SK-N-SH treated with all-trans-retinoic acid at 6 μM for 48 hours (cell line): ENCODE results near the gene DDAH1.

Source experiments
- ATAC-seq: fragments of 200-7000 bp; cut with Tn5 transposase; 3 replicates; pipeline ENCODE4 v1.9.1; 2020; ENCODE audit warnings: mild to moderate bottlenecking, moderate library complexity
- ARNTL ChIP-seq: fragments of 450-650 bp; formaldehyde crosslinking; IDR thresholded peaks from 2 replicates; pipeline ENCODE4 v1.5.0; 2020; ENCODE audit warnings: low read depth, mild to moderate bottlenecking, moderate library complexity, borderline replicate concordance
- BACH2 ChIP-seq: fragments of 250-450 bp; sonication (Bioruptor Pico); IDR thresholded peaks from 2 replicates; pipeline ENCODE4 v1.9.0; 2021; ENCODE audit warnings: mild to moderate bottlenecking, borderline replicate concordance
- CREB5 ChIP-seq: fragments of 250-450 bp; sonication (Bioruptor Pico); IDR thresholded peaks from 2 replicates; pipeline ENCODE4 v1.5.1; 2020; ENCODE audit warnings: low read depth, mild to moderate bottlenecking, moderate library complexity
- CSDC2 ChIP-seq: fragments of 250-450 bp; sonication (Bioruptor Pico); IDR thresholded peaks from 2 replicates; pipeline ENCODE4 v1.5.0; 2020; ENCODE audit warnings: mild to moderate bottlenecking, moderate library complexity
- CSRNP3 ChIP-seq: fragments of 250-450 bp; sonication (Bioruptor Pico); IDR thresholded peaks from 2 replicates; pipeline ENCODE4 v1.5.1; 2021; ENCODE audit warnings: mild to moderate bottlenecking, moderate library complexity
- ESRRG ChIP-seq: fragments of 250-450 bp; sonication (Bioruptor Pico); IDR thresholded peaks from 2 replicates; pipeline ENCODE4 v1.6.1; 2021; ENCODE audit warnings: mild to moderate bottlenecking
- GLIS3 ChIP-seq: fragments of 250-450 bp; sonication (Bioruptor Pico); IDR thresholded peaks from 2 replicates; pipeline ENCODE4 v1.5.0; 2020; ENCODE audit warnings: mild to moderate bottlenecking, moderate library complexity
- ISL1 ChIP-seq: fragments of 250-450 bp; sonication (Bioruptor Pico); IDR thresholded peaks from 2 replicates; pipeline ENCODE4 v2.1.2; 2022; ENCODE audit warnings: mild to moderate bottlenecking, moderate library complexity
- OSR1 ChIP-seq: fragments of 250-450 bp; sonication (Bioruptor Pico); IDR thresholded peaks from 2 replicates; pipeline ENCODE4 v1.8.0; 2022; ENCODE audit warnings: moderate library complexity, mild to moderate bottlenecking, inconsistent platforms
- PATZ1 ChIP-seq: fragments of 250-450 bp; sonication (Bioruptor Pico); IDR thresholded peaks from 2 replicates; pipeline ENCODE4 v1.8.0; 2020; ENCODE audit warnings: mild to moderate bottlenecking, moderate library complexity, borderline replicate concordance
- POU6F1 ChIP-seq: fragments of 250-450 bp; sonication (Bioruptor Pico); IDR thresholded peaks from 2 replicates; pipeline ENCODE4 v1.8.0; 2021; ENCODE audit warnings: low read depth, mild to moderate bottlenecking, moderate library complexity, borderline replicate concordance
- PPARA ChIP-seq: fragments of 250-450 bp; sonication (Bioruptor Pico); IDR thresholded peaks from 2 replicates; pipeline ENCODE4 v1.5.0; 2020; ENCODE audit warnings: mild to moderate bottlenecking, borderline replicate concordance
- RARB ChIP-seq: fragments of 250-450 bp; sonication (Bioruptor Pico); IDR thresholded peaks from 2 replicates; pipeline ENCODE4 v1.8.0; 2021; ENCODE audit warnings: mild to moderate bottlenecking, moderate library complexity
- SNAI2 ChIP-seq: fragments of 250-450 bp; sonication (Bioruptor Pico); IDR thresholded peaks from 2 replicates; pipeline ENCODE4 v1.5.0; 2020; ENCODE audit warnings: mild to moderate bottlenecking, moderate library complexity
- TCF4 ChIP-seq: fragments of 250-450 bp; sonication (Bioruptor Pico); IDR thresholded peaks from 2 replicates; pipeline ENCODE4 v1.8.0; 2021; ENCODE audit warnings: mild to moderate bottlenecking, moderate library complexity, borderline replicate concordance
- TOX ChIP-seq: fragments of 250-450 bp; sonication (Bioruptor Pico); IDR thresholded peaks from 2 replicates; pipeline ENCODE4 v1.8.0; 2021; ENCODE audit warnings: mild to moderate bottlenecking, moderate library complexity, borderline replicate concordance
- TSHZ2 ChIP-seq: fragments of 250-450 bp; sonication (Bioruptor Pico); IDR thresholded peaks from 2 replicates; pipeline ENCODE4 v1.5.0; 2020; ENCODE audit warnings: mild to moderate bottlenecking, moderate library complexity
- ZC3H10 ChIP-seq: fragments of 250-450 bp; sonication (Bioruptor Pico); IDR thresholded peaks from 2 replicates; pipeline ENCODE4 v1.5.1; 2021; ENCODE audit warnings: mild to moderate bottlenecking, moderate library complexity
- ZFP3 ChIP-seq: fragments of 250-450 bp; sonication (Bioruptor Pico); IDR thresholded peaks from 2 replicates; pipeline ENCODE4 v1.5.0; 2020; ENCODE audit warnings: mild to moderate bottlenecking, moderate library complexity
- ZNF565 ChIP-seq: fragments of 450-650 bp; formaldehyde crosslinking; conservative IDR thresholded peaks from 2 replicates; pipeline ENCODE4 v1.5.0; 2020; ENCODE audit warnings: low read depth, mild to moderate bottlenecking, moderate library complexity
- ZNF70 ChIP-seq: fragments of 450-650 bp; formaldehyde crosslinking; IDR thresholded peaks from 2 replicates; pipeline ENCODE4 v1.5.0; 2020; ENCODE audit warnings: mild to moderate bottlenecking, moderate library complexity
- ZNF8 ChIP-seq: fragments of 450-650 bp; formaldehyde crosslinking; IDR thresholded peaks from 2 replicates; pipeline ENCODE4 v1.5.0; 2020; ENCODE audit warnings: mild to moderate bottlenecking, moderate library complexity

The DDAH1 gene

GRCh38 chr1:85444381-85444780, 20.6 kb downstream of the DDAH1 start:
- no peak for ATAC-seq
- TF ChIP-seq ZNF565 (CRISPR knock-in tag) = no peak
- no peak for TF ChIP-seq CREB5 (CRISPR knock-in tag)
- no peak for TF ChIP-seq RARB (CRISPR knock-in tag)
- no peak for TF ChIP-seq ZNF8 (CRISPR knock-in tag)
- TF ChIP-seq SNAI2 = no peak
- TF ChIP-seq POU6F1 = no peak
- TF ChIP-seq ESRRG (CRISPR knock-in tag) = no peak
- TF ChIP-seq BACH2 = no peak
- TF ChIP-seq PPARA (CRISPR knock-in tag) = no peak
- no peak for TF ChIP-seq ZC3H10
- TF ChIP-seq CSRNP3 (CRISPR knock-in tag) = no peak
- no peak for TF ChIP-seq TCF4 (CRISPR knock-in tag)
- TF ChIP-seq TOX (CRISPR knock-in tag) = no peak
- no peak for TF ChIP-seq ZNF70 (CRISPR knock-in tag)
- no peak for TF ChIP-seq OSR1 (CRISPR knock-in tag)
- TF ChIP-seq ZFP3 (CRISPR knock-in tag) = no peak
- no peak for TF ChIP-seq TSHZ2 (CRISPR knock-in tag)
- no peak for TF ChIP-seq ARNTL
- TF ChIP-seq PATZ1 = no peak
- TF ChIP-seq ISL1 (CRISPR knock-in tag) = no peak

GRCh38 chr1:85440612-85441011, 24.3 kb downstream of the DDAH1 start:
- TF ChIP-seq ZFP3 (CRISPR knock-in tag) = no peak
- no peak for TF ChIP-seq POU6F1
- TF ChIP-seq ZC3H10 = no peak
- no peak for TF ChIP-seq CSDC2 (CRISPR knock-in tag)
- TF ChIP-seq OSR1 (CRISPR knock-in tag) = no peak
- TF ChIP-seq, all 23 proteins: peak for 0

GRCh38 chr1:85438353-85438752, 26.6 kb downstream of the DDAH1 start:
- peak; percentile 18; the same call in 2 of the 3 replicates for ATAC-seq
- TF ChIP-seq SNAI2 = no peak
- TF ChIP-seq ZNF565 (CRISPR knock-in tag) = no peak
- TF ChIP-seq PATZ1 = no peak
- no peak for TF ChIP-seq GLIS3 (CRISPR knock-in tag)
- no peak for TF ChIP-seq TOX (CRISPR knock-in tag)
- TF ChIP-seq ISL1 (CRISPR knock-in tag) = no peak
- TF ChIP-seq TSHZ2 (CRISPR knock-in tag) = no peak
- TF ChIP-seq PPARA (CRISPR knock-in tag) = no peak
- TF ChIP-seq BACH2 = no peak
- no peak for TF ChIP-seq ZNF8 (CRISPR knock-in tag)

More at GRCh38 chr1:85440612-85441011, 24.3 kb downstream of the DDAH1 start:
- ATAC-seq = no peak; the same call in 1 of the 3 replicates
